Ishikawa (cell line): ENCODE measurements around the gene CHD8.
A peak's percentile ranks its signal among the peaks of the same experiment; 100 is the strongest.

Experiments used
- CEBPB ChIP-seq: IDR thresholded peaks from 2 replicates; pipeline ENCODE4 v1.6.1; 2012
- CREB1 ChIP-seq: IDR thresholded peaks from 2 replicates; pipeline ENCODE4 v1.6.1; 2012; ENCODE audit warnings: low read depth
- EGR1 ChIP-seq: IDR thresholded peaks from 2 replicates; pipeline ENCODE4 v1.6.1; 2012
- EP300 ChIP-seq: IDR thresholded peaks from 2 replicates; pipeline ENCODE4 v1.6.1; 2012; ENCODE audit warnings: borderline replicate concordance
- FOXM1 ChIP-seq: IDR thresholded peaks from 2 replicates; pipeline ENCODE4 v1.6.1; 2012; ENCODE audit warnings: low read depth, borderline replicate concordance
- NFIC ChIP-seq: IDR thresholded peaks from 2 replicates; pipeline ENCODE4 v1.6.1; 2012
- RAD21 ChIP-seq: IDR thresholded peaks from 2 replicates; pipeline ENCODE4 v1.6.1; 2012; ENCODE audit warnings: low read depth
- TAF1 ChIP-seq: IDR thresholded peaks from 2 replicates; pipeline ENCODE4 v1.6.1; 2012; ENCODE audit warnings: low read depth, mild to moderate bottlenecking
- TCF12 ChIP-seq: IDR thresholded peaks from 2 replicates; pipeline ENCODE4 v1.6.1; 2012; ENCODE audit warnings: low read depth
- TEAD4 ChIP-seq: IDR thresholded peaks from 2 replicates; pipeline ENCODE4 v1.6.1; 2012
- YY1 ChIP-seq: IDR thresholded peaks from 2 replicates; pipeline ENCODE4 v1.6.1; 2012; ENCODE audit warnings: low read depth
- ZBTB7A ChIP-seq: IDR thresholded peaks from 2 replicates; pipeline ENCODE4 v1.6.1; 2012; ENCODE audit warnings: low read depth
- TF ChIP-seq, protein P1 (sequence below): IDR thresholded peaks from 2 replicates; pipeline ENCODE4 v1.6.1; 2012
- TF ChIP-seq, protein P2 (sequence below): IDR thresholded peaks from 2 replicates; pipeline ENCODE4 v1.6.1; 2012; ENCODE audit warnings: low read depth, mild to moderate bottlenecking
- TF ChIP-seq, protein P3 (sequence below): IDR thresholded peaks from 2 replicates; pipeline ENCODE4 v1.6.1; 2012

CHD8 gene

DNA sequence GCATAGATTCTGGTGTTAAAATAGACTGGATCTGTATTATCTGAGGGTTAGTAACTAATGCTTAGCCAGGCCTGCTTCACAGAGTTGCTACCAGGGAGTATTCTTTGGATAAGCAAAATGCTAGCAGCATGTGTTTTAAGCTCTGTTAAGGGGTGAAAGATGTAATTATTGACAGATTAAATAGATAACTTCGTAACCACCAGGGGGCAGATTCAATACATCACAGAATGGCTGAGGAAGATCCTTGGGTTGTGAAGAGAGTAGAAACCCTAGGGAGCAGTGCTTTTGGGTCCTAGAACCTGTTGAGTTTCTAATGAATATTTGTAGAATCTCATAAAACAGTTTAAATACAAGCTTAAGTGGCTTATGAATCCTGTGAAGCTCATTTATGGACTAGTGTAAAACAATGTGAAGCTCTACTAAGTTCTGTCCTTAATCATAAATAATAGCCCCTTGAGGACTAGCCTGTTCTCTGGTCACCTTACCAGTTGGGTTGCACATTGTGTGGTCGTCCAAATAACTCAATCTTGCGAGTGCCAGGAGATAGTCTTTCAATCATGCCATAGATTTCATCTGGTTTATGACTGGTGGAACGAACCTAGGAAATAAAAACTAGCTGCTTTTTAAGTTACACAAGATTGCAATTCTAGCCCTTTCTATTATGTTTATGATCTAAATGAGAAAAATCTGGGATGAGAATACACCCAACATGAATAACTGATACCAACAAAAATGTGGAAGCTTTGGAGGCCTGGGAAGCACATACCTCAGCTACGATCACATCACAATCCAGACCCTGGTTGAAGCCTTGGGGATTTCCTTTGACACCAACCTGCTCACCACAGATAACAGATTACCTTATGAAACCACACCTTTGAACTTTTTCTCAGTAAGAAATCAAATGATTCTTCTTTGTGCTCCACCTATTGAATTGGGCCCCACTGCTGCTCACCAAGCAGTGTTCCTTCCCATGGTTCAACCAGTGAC lies 42.9 kb upstream of the CHD8 start:
- TF ChIP-seq EGR1 (no peak), RAD21 (peak; percentile 47)

DNA sequence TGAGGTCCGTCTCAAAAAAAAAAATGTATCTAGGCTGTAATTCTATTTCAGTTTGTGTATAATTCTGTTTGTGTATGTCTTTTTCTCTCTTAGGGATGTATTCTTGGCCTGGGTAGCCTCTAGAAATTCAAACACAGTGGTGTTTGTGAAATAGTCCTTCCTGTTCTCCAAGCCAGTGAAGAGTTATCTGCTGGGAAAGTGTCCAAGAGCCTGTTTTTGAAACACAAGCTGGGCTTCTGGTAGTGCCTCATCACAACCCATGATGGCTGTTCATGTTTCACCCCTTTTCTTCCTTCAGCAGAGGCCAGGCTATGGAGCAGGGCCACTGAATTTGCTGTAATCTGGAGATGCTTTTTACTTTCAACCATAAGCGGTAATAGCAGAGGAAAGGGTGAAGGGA lies 40.5 kb upstream of the CHD8 start:
- TF ChIP-seq CEBPB (no peak), EGR1 (no peak), TAF1 (no peak), FOXM1 (no peak), CREB1 (no peak), TEAD4 (no peak), ZBTB7A (no peak), EP300 (no peak)

DNA sequence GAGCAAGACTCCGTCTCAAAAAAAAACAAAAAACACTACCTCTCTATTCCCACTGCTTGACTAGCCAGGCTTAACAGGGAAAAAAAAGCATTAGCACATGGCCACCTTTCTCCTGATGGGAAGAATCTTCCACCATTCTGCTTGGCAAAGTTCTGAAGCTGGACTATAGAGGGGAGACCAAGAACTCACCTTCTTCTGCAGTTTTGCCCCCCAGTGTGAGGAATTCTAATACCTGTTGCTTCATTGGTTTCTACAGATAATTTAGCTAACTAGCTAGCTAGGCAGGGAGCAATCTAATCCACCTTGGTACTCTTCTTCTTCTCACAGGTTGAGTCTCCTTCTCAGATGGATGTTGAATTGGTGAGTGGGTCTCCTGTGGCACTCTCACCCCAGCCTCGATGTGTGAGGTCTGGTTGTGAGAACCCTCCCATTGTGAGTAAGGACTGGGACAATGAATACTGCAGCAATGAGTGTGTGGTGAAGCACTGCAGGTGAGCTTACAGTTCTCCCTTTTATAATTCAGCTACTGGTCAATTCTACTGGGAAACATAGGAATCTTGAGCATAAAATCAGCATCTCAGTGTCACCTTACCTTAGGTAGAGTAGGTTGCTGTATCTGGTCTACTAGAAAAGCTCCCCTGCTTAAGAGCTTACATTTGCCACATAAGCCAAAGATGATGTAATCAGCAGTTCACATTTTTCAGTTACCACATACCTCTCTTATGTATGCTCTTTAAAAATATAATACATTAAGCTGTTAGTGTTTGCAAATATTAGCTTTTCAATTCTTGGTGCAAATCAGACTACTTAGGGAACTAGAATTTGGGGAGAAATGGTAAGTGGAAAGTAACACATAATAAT lies 39.2 kb upstream of the CHD8 start:
- TF ChIP-seq, protein P1, sequence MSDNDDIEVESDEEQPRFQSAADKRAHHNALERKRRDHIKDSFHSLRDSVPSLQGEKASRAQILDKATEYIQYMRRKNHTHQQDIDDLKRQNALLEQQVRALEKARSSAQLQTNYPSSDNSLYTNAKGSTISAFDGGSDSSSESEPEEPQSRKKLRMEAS, result no peak

DNA sequence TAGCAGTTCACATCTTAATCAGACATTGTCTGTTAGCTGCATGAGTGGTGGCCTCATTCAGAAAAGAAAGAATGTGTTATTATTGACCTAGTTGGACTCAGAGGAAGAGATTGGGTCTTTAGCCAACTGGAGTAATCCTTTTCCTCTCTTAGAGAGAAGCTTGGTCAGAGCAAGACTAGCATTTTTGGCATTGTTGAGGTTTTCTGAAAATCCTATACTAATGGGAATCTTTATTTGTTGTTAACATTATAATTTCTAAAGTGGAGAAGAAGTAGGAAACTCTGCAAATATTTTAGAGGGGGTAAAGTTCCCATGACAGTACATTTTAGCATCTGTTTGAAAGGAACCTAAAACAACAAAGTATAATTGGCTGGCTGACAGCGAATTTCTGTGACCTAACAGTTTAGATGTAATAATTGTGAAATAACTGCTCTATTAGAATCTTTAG lies 30.7 kb upstream of the CHD8 start:
- TF ChIP-seq FOXM1 (no peak), EP300 (no peak), CREB1 (no peak), YY1 (no peak), CEBPB (no peak), EGR1 (no peak), TAF1 (no peak), TEAD4 (no peak), ZBTB7A (no peak), NFIC (no peak), RAD21 (no peak), TCF12 (no peak)
- TF ChIP-seq, protein P2, sequence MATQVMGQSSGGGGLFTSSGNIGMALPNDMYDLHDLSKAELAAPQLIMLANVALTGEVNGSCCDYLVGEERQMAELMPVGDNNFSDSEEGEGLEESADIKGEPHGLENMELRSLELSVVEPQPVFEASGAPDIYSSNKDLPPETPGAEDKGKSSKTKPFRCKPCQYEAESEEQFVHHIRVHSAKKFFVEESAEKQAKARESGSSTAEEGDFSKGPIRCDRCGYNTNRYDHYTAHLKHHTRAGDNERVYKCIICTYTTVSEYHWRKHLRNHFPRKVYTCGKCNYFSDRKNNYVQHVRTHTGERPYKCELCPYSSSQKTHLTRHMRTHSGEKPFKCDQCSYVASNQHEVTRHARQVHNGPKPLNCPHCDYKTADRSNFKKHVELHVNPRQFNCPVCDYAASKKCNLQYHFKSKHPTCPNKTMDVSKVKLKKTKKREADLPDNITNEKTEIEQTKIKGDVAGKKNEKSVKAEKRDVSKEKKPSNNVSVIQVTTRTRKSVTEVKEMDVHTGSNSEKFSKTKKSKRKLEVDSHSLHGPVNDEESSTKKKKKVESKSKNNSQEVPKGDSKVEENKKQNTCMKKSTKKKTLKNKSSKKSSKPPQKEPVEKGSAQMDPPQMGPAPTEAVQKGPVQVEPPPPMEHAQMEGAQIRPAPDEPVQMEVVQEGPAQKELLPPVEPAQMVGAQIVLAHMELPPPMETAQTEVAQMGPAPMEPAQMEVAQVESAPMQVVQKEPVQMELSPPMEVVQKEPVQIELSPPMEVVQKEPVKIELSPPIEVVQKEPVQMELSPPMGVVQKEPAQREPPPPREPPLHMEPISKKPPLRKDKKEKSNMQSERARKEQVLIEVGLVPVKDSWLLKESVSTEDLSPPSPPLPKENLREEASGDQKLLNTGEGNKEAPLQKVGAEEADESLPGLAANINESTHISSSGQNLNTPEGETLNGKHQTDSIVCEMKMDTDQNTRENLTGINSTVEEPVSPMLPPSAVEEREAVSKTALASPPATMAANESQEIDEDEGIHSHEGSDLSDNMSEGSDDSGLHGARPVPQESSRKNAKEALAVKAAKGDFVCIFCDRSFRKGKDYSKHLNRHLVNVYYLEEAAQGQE, result no peak
- TF ChIP-seq, protein P3, sequence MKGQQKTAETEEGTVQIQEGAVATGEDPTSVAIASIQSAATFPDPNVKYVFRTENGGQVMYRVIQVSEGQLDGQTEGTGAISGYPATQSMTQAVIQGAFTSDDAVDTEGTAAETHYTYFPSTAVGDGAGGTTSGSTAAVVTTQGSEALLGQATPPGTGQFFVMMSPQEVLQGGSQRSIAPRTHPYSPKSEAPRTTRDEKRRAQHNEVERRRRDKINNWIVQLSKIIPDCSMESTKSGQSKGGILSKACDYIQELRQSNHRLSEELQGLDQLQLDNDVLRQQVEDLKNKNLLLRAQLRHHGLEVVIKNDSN, result no peak
- TF ChIP-seq, protein P1, result no peak

DNA sequence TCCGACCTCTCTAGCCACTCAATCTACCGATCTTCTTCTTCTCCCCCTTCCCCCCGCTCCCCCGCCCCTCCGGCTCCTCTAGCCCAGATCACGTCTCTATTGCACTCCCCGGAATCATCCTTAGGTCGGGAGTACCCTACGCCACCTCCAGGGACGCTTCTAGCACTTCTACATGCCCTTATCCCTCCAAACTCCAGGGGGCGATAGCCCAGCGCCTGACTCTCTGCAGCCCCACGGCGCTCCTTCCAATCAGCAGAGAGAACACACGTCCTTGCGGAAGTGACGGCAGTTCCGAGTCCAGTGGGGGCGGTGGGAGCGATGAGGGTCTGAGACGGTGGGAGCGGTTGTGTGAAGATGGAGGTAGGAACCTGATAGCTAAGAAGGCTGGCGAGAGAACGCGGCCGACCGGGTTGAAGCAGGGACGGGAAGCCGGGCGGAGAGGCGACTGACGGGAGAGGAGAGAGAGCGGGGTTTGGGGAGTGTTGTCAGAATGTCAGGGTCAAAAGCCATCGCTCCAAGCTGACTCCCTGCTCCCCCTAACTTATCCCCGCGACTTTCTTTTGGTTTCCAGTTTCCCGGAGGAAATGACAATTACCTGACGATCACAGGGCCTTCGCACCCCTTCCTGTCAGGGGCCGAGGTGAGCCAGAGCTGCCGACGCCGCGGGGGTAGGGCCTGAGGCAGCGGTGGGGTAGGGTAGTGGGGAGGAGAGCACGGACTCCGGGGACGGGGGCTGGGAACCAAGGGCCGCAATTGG lies 21.2 kb upstream of the CHD8 start, which contains the start of the genes RAB2B and TOX4:
Gene RAB2B, minus strand, starts transcription at position 35 of the 757 bp plus-strand sequence. CDS start 87 bp downstream, outside the sequence.
Gene TOX4, plus strand, starts transcription at position 271 of the 757 bp plus-strand sequence. Its CDS starts 84 bp downstream, at position 355.
- TF ChIP-seq YY1, result no peak; the same call in 1 of the 2 replicates
- TF ChIP-seq CREB1, result peak; percentile 87
- TF ChIP-seq RAD21, result peak; percentile 12; the same call in 1 of the 2 replicates
- TF ChIP-seq TCF12, result 0 out of 2 replicates have a peak, but pooled peaks have one; percentile 19
- TF ChIP-seq, protein P3, result peak; percentile 44
- no peak for TF ChIP-seq EP300
- no peak for TF ChIP-seq CEBPB
- no peak for TF ChIP-seq NFIC
- no peak for TF ChIP-seq EGR1
- TF ChIP-seq TAF1, result peak; percentile 54
- TF ChIP-seq TEAD4, result no peak; the same call in 1 of the 2 replicates
- no peak for TF ChIP-seq FOXM1
- TF ChIP-seq ZBTB7A, result 0 out of 2 replicates have a peak, but pooled peaks have one; percentile 55
- TF ChIP-seq, protein P1, result peak; percentile 59; the same call in 1 of the 2 replicates
- TF ChIP-seq, protein P2, result no peak
